ENCODE data around the gene MYL2. TPM values are rescaled to one million over a fixed set of nuclear protein-coding genes. Genes with fewer than 3 reads are reported as not detected.

The MYL2 gene
- not detected for total RNA-seq

DNA sequence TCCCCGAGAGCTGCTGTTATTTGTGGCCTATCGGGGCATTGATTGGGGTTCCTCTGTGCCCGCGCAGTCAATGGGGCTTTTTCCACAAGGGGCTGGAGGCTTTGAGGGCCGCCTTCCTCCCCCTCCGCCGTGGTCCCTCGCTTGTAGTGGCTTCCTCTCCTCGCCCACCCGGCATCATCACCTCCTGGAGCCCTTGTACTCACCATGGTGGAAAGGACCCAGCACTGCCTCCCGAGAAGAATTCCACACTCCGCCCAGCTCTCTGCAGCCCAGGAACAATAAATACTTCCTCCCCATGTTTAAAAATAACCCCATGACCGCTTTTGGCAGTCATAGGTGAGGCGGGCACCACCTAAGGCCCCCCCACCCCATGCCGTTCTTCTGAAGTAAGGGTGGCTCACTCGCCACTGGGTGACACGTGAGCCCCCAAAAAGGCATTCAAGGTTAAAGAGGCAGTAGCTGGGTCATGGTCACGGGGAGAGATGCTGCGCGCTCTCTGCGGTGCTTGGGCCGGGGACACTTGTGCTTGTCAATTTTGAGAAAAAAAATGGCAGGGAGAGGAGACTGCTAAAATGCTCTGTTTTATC, at the start of gene MYL2:
Gene MYL2, minus strand, starts transcription at position 256 of the 587 bp plus-strand sequence. Its CDS starts 50 bp downstream, at position 206.
- DNase-seq (ENCODE audit: low spot score in 2 of 2): no peak
- no peaks in the 10 kb centered on the region for H3K9me3 ChIP-seq
- 62% methylated on average over 22 of the region's 22 CpGs for WGBS
- H3K4me3 ChIP-seq: no peak within 1 kb of the TSS
- H3K4me1 ChIP-seq: no peaks in the 10 kb centered on the region
- no peaks in the 10 kb centered on the region for H3K36me3 ChIP-seq
- TF ChIP-seq EP300 (IDR thresholded peaks at IDR 0.05) (no peak), CTCF (IDR thresholded peaks at IDR 0.05) (no peak), POLR2A (IDR thresholded peaks at IDR 0.05) (no peak), POLR2AphosphoS5 (IDR thresholded peaks at IDR 0.05) (no peak)
- no peak within 1 kb of the TSS for H3K27ac ChIP-seq
- peaks cover 30% of the 10 kb centered on the region for H3K27me3 ChIP-seq

- 70% methylated on average over 21 of the region's 23 CpGs for WGBS
- H3K27ac ChIP-seq: no peak overlapping the region
- no peak overlapping the region for H3K4me3 ChIP-seq
- H3K36me3 ChIP-seq: no peaks in the 10 kb centered on the region
- H3K9me3 ChIP-seq: no peaks in the 10 kb centered on the region
- no peak for DNase-seq (ENCODE audit: low spot score in 2 of 2)
- TF ChIP-seq POLR2AphosphoS5 (IDR thresholded peaks at IDR 0.05) (no peak), POLR2A (IDR thresholded peaks at IDR 0.05) (no peak), EP300 (IDR thresholded peaks at IDR 0.05) (no peak), CTCF (IDR thresholded peaks at IDR 0.05) (no peak)
- peaks cover 38% of the 10 kb centered on the region for H3K27me3 ChIP-seq
- no peaks in the 10 kb centered on the region for H3K4me1 ChIP-seq
Measured at GRCh38 chr12:110966081-110966760, 45.8 kb upstream of the MYL2 start.

DNA sequence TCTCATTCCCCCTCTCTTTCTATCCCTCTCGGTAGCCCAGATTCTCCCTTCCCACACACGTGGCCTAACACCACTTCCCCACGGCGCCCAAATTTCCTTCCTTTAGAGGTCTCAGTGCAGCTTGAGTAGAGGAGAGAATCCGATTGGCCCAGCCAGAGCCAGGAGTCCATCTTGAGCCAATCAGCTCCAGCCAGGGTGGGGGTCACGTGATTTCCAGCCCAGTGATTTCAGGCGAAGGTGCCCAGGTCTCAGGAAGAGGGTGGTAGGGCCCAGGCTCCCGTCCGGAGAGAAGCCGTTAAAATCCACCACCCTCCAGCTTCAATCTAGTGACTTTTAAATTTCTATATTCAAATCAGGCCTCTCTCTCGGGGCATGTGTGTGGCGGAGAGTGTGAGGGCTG, 45.2 kb upstream of the MYL2 start:
- Histone ChIP-seq H3K27me3 (peaks cover 43% of the 10 kb centered on the region), H3K9me3 (no peaks in the 10 kb centered on the region), H3K4me1 (no peaks in the 10 kb centered on the region), H3K27ac (no peak overlapping the region), H3K4me3 (no peak overlapping the region), H3K36me3 (no peaks in the 10 kb centered on the region)
- DNase-seq (ENCODE audit: low spot score in 2 of 2): no peak
- 66% methylated on average over 12 of the region's 12 CpGs for WGBS
- TF ChIP-seq CTCF (IDR thresholded peaks at IDR 0.05): no peak
- no peak for TF ChIP-seq EP300 (IDR thresholded peaks at IDR 0.05)

DNA sequence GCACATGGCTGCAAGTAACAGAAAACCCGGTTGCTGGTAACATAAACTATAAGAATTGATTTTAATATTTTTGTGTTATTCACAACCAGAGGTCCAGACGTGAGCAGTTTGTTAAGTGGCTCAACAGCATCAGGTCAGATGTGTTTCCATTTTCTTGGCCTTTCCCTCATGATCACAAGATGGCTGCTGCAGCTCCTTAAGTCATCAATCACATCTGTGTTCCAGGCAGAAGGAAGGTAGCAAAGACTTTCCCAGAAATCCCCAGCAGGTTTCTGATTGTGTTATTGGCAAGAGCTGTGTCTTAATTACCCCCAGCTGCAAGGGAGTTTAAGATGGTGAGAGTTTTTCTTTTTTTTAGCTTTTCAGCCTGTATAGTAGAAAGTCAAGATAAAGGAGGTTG, 40.4 kb upstream of the MYL2 start:
- H3K4me1 ChIP-seq: no peaks in the 10 kb centered on the region
- H3K36me3 ChIP-seq: no peaks in the 10 kb centered on the region
- DNase-seq (ENCODE audit: low spot score in 2 of 2): no peak
- peaks cover 47% of the 10 kb centered on the region for H3K27me3 ChIP-seq
- H3K27ac ChIP-seq: no peak overlapping the region
- no peak overlapping the region for H3K4me3 ChIP-seq
- TF ChIP-seq EP300 (IDR thresholded peaks at IDR 0.05) (no peak), POLR2A (IDR thresholded peaks at IDR 0.05) (no peak), POLR2AphosphoS5 (IDR thresholded peaks at IDR 0.05) (no peak), CTCF (IDR thresholded peaks at IDR 0.05) (no peak)
- no peaks in the 10 kb centered on the region for H3K9me3 ChIP-seq
- 90% methylated on average over 2 of the region's 2 CpGs for WGBS

GRCh38 chr12:110957652-110958051, 37.3 kb upstream of the MYL2 start:
- Histone ChIP-seq H3K4me1 (no peaks in the 10 kb centered on the region), H3K27ac (no peak overlapping the region), H3K36me3 (no peaks in the 10 kb centered on the region), H3K4me3 (no peak overlapping the region), H3K27me3 (peaks cover 29% of the 10 kb centered on the region), H3K9me3 (no peaks in the 10 kb centered on the region)
- DNase-seq (ENCODE audit: low spot score in 2 of 2): no peak
- WGBS: 82% methylated on average over 9 of the region's 9 CpGs
- TF ChIP-seq POLR2A (IDR thresholded peaks at IDR 0.05): no peak
- no peak for TF ChIP-seq CTCF (IDR thresholded peaks at IDR 0.05)
- no peak for TF ChIP-seq POLR2AphosphoS5 (IDR thresholded peaks at IDR 0.05)
- TF ChIP-seq EP300 (IDR thresholded peaks at IDR 0.05): no peak

Data from suprapubic skin (tissue), 4 donors.